ENCODE measurements around the gene MRPL45.
A peak's percentile ranks its signal among the peaks of the same experiment; 100 is the strongest.
"Not testable (repeated sequence)": the region's sequence is repeated elsewhere in the genome, so short reads cannot be mapped to it uniquely, and the experiment has no call there.

MRPL45 gene

DNA sequence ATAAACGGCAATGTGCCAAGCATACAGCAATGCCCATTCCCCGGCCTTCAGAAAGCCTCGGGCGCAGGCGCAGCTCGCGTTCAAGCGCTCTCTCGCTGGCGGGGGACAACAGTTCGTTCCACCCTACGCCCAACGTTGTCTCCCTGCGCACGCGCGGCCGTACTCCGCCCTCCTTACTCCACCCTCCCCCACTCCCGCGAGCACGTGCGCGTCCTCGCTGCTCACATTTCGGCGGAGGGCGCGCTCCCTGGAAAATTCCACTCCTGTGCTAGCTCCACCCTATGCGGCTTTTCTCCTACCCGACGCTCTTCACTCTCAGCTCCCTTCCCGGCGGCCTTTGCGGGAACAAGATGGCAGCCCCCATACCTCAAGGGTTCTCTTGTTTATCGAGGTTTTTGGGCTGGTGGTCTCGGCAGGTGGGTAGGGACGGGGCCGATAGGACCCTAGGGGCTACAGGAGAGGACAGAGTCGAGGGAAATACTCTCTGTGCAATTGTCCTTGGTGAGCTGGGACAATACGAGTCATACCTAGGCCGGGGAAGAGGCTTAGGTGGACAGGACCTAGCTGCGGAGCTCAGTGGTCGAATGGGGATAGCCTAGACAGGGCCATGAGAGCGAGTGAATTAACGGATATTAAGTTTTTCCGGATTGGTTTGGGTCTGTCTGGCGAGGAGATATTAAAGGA is at the start of gene MRPL45:
MRPL45 (plus strand) TSS at position 335 of the 684 bp plus-strand sequence; CDS start at position 351, 16 bp downstream.
- DNase-seq (ENCODE audit: low read depth) = peak; percentile 92

DNA sequence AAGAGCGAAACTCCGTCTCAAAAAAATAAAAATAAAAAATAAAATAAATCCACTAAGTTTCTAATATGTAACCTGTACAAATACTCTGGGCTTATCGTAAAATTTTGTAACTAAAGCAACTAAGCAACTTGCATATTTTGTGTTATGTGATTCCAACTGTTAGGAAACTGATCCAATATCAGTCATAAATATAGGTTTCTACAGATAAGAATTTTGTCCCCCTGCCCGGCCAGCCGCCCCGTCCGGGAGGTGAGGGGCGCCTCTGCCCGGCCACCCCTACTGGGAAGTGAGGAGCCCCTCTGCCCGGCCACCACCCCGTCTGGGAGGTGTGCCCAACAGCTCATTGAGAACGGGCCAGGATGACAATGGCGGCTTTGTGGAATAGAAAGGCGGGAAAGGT is 43.8 kb upstream of the MRPL45 start:
- not testable (repeated sequence) for DNase-seq (ENCODE audit: low read depth)

DNA sequence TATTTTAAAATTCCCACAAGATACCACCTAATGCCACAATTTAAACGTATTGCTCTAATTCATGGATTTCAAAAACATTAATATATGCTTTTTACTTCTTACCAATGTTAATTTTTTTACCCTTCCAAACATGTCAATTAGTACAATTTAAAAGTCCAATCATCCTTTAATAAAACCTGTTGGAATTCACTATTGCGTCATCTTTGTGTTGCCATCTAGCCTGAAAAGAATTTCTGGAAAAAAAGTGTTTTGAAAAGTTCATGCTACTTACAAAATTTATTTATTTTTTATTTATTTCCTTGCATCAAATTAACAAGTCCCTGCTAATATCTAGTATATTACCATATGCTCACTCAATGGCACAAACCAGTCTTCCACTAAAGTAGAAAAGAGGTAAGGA is 42.6 kb upstream of the MRPL45 start:
- not testable (repeated sequence) for DNase-seq (ENCODE audit: low read depth)

DNA sequence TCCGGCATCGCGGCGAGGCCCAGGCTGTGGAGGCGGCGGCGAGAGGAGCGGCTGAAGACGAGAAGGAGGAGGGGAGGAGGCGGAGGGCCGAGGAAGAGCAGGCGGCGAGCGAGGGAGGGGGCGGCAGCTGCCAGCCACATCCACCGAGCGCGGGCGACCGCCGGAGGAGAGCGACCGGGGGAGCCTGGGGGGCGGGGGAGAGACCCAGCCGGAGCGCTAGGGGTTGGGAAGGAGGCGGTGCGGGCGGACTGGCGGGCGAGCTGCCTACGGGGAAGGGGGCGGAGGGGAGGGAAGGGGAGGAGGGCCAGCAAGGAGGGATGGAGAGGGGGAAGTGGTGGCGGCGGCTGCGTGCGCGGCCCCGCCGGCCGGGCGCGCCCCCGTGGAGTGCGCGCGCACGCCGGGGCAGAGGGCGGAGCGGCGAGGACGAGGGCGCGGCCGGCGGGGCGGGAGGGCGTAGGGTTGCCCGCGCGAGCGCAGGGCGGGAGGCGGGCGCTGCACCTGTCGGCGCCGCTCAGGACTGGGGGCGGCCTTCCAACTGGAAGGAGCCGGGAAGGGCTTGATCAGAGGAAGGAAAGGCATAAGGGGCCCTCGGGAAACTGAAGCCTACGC is 39.9 kb upstream of the MRPL45 start:
- DNase-seq (ENCODE audit: low read depth) = peak; percentile 82

DNA sequence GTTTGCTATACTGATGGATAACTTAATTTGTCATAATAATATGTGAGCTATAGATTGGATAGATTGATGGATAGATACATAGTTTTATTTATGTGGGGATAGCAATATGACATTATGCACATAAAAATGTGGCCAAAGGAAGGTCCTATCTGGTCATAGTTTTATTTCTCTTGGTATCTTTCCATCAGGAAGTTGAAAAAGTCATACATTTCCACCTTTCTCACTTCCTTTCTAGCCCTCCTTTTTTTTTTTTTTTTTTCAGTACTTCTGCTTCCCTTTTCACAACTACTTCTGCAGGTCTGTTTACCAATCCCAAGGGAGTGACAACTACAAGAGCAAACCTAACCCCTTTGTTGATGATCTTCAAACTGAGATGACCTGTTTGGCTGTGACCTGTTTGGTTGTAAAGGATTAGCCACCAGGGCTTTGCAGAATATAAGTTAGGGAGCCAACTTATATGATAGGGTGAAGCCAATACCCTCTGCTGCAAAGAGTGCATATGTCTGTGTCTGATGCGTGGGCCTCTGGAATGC is 30.9 kb upstream of the MRPL45 start:
- not testable (repeated sequence) for DNase-seq (ENCODE audit: low read depth)

DNA sequence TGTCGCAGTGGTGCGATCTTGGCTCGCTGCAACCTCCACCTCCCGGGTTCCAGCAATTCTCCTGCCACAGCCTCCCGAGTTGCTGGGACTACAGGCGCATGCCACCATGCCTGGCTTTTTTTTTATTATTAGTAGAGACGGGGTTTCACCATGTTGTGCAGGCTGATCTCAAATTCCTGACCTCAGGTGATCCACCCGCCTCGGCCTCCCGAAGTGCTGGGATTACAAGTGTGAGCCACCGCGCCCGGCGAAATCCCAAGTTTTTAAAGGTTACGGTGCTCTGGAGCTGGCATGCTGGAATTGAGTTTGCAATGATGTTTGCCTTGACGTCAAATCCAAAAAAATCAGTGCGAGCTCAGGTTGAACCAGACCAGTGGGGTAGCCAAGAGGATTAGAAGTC is 30.4 kb upstream of the MRPL45 start:
- not testable (repeated sequence) for DNase-seq (ENCODE audit: low read depth)

DNA sequence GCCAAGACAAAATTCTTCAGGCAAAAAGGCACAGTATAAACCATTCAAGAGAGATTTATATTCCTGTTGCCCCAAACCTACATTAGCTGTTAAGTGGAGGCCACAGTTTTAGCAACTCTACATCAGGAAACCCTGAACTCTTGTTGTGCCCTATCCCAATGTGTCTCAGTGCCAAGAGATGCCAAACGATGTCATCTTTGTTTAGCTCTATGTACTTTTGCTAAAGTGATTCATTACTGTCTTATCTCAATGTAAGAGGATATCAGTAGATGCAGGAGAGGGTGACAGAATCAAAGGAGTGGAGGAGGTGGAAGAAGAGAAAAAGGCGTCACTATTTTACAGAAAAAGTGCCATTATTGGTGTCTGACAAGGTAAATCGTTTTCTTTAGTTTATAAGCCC is 28.8 kb upstream of the MRPL45 start:
- DNase-seq (ENCODE audit: low read depth) = not testable (repeated sequence)

DNA sequence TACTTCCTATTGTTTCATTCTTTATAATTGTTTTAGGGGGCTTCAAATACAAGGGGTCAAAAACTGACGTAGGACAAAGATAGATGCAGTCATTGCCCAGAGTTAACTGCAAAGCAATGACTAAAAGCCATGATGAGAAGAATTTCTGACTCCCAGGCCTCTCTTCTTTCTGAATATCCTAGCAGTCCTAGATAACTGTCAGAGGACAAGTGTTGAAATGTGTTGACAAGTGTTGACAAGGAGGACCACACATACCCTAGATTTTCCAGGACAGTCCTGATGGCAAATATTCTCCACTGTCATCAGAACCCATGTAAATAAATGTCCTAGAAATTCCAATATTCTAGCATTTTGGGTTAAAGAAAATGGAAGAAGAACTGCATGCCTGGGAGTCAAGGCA is 27.9 kb upstream of the MRPL45 start:
- not testable (repeated sequence) for DNase-seq (ENCODE audit: low read depth)

DNA sequence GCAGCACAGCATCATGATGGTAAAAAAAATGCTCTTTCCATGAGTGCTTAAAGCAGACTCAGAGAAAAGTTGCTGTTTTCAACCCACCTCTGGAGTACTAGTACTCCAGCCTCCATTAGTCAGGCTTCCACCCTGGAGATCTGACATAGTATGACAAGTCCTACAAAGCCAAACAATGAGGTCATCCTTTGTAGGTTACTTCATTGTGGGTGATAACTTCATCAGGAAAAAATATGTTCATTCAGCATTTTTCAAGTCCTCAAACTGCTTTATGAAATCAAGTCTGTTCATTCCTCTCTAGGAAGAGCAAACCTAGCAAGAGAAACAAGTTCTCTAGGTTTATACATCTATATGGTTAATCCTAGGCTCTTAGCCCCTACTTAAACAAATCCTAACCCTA is 27.4 kb upstream of the MRPL45 start:
- DNase-seq (ENCODE audit: low read depth) = not testable (repeated sequence)

DNA sequence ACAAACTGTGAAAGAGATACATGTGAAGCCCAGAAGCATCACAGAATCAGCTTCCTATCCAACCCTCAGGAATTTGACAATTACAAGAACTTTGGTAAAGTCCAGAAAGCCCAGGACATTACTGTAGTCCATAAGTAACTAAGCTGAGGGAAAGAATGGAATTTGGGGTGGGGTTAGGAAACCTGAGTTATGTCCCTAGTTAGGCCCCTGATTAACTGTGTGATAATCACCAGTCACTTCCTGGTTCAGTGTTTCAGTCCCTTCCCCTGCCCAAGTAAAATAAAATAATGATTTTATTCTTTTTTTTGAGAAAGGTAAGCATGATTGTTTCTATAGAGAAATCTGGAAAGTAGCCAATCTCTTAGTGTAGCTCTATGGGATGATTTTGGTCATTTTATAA is 11.0 kb upstream of the MRPL45 start:
- DNase-seq (ENCODE audit: low read depth) = not testable (repeated sequence)

DNA sequence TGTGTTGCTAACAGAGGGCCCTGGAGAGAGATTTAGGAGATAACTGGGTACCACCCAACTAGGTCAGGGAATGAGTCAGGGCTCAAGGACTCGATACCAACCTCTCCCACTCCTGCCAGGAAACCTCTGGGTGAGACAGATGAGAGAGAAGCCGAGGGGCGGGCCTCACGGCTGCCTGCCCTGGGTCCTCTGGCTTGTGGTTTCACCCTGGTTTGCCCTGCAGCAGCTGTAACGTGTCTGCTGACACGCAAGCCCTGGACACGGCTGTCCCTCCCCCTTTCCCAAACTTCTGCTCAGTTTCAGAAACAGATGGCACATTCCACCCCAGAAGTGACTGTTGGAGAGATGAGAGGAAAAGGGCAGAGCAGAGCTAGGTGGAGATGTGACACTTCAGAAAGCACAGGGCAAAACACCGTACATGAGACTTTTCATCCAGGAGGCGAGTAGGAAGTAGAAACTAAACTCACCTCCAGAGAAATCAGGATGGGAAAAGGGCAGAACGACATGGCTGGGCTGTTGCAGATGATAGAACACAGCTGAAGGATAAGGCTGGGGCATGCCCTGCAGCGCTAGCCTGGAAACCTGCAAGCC is 10.4 kb upstream of the MRPL45 start:
- DNase-seq (ENCODE audit: low read depth) = not testable (repeated sequence)

DNA sequence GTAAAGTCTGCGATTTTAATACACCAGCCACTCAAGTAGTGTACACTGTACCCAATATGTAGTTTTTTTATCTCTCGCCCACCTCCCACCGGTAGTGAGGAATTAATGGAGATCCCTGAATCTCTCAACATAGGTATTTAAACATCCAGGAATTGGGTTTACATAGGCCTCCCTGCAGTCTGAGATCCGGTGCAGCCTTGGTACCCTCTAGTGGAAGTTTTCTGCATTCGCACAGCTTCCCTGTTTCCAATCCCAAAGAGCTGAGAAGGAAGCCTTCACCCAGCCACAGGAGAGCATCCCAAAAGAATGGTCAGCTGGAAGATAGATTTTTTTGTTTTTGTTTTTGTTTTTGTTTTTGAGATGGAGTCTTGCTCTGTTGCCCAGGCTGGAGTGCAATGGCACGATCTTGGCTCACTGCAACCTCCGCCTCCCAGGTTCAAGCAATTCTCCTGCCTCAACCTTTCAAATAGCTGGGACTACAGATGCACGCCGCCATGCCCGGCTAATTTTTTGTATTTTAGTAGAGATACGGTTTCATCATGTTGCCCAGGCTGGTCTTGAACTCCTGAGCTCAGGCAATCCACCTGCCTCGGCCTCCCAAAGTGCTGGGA is 8.6 kb upstream of the MRPL45 start:
- not testable (repeated sequence) for DNase-seq (ENCODE audit: low read depth)

DNA sequence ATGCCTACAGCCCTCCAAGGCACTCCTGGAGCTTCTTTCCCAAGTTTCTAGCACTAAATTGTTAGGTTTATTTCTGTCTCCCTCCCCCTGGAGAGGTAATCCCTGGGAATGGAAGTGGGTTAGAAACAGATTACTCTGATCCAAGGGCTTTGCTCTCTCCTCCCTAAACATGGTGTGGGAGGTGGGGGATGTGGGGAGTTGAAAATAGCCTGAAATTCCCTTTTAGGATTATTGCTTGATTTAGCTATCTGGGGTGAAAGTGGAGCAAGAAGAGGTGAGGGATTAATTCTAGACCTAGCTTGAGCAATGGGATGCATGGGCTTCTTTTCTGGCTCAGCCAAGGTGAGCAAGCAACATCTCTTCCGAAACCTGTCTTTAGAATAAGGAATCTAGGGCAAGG is 7.2 kb upstream of the MRPL45 start:
- DNase-seq (ENCODE audit: low read depth) = not testable (repeated sequence)

DNA sequence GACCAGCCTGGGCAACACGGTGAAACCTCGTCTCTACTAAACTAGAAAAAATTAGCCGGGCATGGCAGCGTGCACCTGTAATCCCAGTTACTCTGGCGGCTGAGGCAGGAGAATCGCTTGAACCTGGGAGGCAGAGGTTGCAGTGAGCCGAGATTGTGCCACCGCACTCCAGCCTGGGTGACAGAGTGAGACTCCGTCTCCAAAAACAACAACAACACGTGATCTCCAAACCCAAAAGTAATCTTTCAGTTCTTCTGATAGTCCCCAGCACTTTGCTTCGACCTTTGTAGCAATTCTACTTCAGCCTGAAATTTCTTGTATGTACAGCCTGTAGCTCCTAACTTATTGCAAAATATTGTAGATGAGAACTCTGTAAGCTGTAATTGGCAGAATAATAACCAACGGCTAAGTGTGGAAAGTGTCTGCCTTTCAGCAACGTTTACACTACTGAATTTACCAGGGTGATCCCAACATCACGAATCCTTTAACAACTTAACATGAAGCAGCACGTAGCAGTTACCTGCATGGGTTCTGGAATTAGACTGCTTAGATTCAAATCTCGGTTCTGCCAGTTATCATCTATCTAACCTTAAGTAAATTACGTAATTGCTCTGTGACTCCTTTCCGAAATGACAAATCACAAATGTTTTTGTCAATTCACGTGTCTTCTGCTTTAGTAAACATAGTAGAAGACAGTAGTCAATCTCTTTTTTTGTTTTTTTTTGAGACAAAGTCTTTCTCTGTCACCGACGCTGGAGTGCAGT is 1.2 kb upstream of the MRPL45 start:
- not testable (repeated sequence) for DNase-seq (ENCODE audit: low read depth)

DNA sequence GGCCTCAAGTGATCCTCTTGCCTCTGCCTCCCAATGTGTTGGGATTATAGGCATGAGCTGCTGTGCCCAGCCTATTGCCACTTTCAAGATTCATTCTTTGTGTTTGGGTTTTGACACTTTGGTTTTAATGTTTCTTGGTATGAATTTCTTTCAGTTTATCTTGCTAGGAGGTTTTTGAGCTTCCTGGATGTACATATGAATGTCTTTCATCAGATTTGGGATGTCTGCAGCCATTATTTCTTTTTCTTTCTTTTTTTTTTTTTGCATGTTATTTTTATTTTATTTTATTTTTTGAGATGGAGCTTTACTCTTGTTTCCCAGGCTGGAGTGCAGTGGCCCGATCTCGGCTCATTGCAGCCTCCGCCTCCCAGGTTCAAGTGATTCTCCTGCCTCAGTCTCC is 18.5 kb downstream of the MRPL45 start:
- no peak for DNase-seq (ENCODE audit: low read depth)

DNA sequence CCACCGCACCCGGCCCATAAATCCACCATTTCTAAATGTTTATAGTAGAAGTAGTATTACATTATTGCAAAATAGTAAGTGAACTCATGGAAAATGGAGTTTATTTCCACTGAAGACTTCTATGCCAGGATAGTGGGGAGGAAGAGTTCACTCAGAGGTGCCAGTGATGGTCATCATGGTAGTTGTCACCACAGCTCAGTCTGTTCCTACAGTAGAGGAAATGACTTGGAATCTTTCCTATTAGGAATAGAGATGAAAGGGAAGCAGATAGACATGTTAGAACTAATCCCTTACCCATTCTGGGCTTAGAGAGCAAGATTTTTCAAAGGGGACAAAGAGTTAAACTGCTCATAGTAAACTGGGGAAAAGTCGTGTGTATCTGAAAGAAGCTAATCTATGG is 20.1 kb downstream of the MRPL45 start:
- DNase-seq (ENCODE audit: low read depth) = no peak

DNA sequence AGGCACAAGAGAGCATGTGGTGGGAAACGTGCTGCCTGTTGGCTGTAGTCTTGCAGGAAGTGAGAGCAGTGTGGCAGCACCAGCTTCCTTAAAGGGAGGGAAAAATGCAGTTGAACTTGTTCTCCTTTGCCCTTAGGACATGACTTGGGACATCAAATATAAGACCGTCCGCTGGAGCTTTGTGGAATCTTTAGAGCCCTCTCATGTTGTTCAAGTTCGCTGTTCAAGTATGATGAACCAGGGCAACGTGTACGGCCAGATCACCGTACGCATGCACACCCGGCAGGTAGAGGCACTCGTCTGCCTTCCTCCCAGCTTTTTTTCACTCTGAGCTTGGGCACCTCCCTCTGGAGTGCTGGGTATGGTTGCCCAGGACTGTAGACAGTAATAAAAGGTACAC is 23.5 kb downstream of the MRPL45 start:
- DNase-seq (ENCODE audit: low read depth) = no peak

DNA sequence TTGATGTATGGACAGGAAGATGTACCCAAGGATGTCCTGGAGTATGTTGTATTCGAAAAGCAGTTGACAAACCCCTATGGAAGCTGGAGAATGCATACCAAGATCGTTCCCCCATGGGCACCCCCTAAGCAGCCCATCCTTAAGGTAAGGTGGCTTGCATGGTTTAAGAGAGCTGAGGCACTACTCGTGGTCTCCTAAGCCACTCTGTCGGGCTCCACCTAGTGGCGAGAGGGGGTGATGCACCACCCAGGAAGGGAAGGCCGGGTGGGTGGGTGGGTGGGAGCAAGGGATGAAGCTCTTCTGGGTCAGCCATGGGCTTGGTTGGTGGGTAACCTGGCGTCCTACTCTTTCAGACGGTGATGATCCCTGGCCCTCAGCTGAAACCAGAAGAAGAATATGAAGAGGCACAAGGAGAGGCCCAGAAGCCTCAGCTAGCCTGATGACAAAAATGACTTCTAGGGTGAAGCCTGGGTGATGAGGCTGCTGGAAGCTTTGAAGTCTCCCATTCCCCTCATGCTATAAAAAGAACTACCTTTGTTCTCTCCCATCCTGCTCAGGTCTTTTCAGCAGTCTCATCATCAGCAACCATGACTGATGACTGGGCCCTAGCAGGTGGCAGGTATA is 25.3 kb downstream of the MRPL45 start:
- peak; percentile 45 for DNase-seq (ENCODE audit: low read depth)

DNA sequence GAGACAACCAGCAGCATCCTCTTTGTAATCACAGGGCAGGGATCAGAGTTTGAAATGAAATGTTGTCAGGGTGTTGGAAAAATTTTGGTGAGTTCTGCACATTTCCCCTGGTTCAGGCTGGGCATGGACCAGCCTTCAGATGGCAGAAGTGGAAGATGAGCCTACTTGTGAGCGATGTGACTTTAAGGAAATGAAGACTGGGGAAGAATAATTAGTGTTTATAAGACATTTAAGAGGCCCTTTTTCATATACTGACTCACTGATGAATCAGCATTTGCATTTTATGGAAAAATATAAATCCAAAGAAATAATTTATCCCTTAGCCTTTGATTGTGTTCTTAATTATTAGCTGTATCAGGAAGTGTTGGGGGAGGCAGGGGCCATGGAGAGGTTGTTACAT is 25.9 kb downstream of the MRPL45 start:
- DNase-seq (ENCODE audit: low read depth) = no peak

DNA sequence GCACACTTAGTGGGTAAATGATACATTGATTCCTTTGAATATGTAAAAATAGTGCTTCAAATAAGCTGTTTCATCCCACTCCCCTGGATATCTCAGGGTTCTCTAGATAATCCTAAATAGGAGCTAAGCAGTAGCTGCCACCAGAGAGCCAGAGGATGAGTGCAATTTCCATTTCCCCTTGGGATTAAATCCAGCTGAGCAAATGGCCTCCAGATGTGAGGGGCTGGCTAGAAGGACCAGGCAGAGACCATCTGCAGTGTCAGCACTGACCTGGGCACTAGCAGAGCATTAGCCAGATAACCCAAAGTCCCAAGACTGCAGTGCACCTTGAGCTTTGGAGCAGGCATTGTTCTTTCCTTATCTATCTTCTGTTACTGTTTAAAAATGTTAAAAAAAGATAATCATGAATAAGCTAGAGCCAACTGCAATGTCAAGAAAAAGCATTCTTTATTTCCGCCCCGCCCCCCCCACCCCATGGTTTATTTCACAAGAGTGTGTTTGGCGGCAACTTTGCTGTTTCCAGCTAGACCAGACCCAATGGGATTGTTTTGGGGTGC is 27.3 kb downstream of the MRPL45 start:
- no peak for DNase-seq (ENCODE audit: low read depth)

DNA sequence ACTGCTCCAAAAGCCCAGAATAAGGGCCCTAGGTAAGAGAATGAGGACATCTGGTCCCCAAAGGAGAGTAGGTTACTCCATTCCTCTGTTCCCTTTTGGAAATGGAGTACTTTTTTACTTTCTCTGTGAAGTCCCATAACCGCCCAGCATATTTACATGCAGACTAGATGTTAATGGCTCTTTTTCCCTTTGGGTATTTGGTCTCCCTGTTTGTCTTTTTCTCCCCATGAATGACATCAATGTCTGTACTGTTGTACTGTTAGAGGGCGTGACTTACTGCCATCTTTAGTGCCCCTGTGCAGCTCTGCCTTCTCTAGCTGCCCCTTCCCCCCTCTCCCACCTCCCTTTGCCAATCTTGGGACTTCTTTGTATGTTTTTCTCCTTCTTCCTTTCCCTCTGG is 27.8 kb downstream of the MRPL45 start:
- no peak for DNase-seq (ENCODE audit: low read depth)
